HG03280 (cell line): ENCODE measurements around the gene LRRC37B.
"Not testable (repeated sequence)": the region's sequence is repeated elsewhere in the genome, so short reads cannot be mapped to it uniquely, and the experiment has no call there.

Experiments
- ATAC-seq: cut with Tn5 transposase; IDR thresholded peaks from one replicate; pipeline ENCODE4 v1.9.1; 2021; ENCODE audit warnings: mild to moderate bottlenecking, moderate library complexity; ENCODE audit not compliant: unreplicated experiment

The LRRC37B gene

DNA sequence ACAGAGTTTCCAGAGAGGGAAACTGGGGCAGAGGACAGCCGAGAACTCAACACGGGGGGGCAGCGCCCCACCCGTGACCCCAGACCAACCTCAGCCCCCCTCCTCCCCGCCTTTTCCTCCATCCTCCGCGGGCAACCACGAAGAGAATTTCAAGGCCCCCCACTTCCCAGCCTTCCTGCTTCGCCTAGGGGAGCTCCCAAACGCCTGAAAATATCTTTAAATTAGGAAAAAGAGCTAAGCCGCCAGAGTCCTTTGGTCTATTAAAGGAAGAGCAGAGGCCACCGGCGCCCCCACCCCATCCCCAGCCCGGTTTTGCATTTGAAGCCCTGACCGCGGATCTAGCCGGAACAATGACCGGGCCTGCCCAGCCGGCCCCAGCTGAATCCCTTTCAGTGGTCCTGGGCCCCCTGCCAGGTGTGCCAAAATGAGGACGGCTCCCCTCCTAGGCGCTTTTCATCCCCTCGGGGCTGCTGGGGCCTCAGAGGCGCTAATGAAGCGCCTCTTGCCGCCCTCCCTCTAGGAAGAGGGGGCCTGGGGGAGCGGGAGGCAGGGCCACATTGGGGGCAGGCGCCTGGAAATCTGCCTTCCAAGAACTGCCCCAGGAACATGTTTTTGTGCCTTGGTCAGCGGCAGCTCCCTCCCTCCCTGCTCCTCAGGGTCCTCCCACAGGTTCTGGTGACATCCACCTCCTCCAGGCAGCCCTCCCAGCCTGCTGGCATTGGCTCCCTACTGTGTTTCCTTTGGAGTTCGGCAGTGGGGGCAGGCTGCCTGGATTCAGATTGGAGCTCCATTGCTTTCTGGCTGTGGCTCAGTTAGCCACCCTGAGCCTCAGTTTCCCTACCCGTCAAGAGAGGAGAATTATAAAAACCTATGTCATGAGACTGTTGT is 78.0 kb downstream of the LRRC37B start:
- ATAC-seq, result not testable (repeated sequence)

GRCh38 chr17:32086833-32087232 is 79.7 kb downstream of the LRRC37B start:
- ATAC-seq, result not testable (repeated sequence)

DNA sequence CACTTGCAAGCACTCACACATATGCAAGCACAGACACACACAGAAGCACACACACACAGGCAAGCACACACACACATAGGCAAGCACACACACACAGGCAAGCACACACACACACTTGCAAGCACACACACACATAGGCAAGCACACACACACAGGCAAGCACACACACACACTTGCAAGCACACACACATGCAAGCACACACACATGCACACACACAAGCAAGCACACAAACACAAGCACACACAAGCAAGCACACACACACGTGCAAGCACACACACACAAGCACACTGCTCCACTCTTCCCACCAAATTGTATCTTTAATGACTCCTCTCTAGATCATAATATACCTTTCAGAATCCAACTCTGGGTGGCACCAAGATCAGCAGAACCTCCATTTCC is 84.9 kb downstream of the LRRC37B start:
- not testable (repeated sequence) for ATAC-seq

DNA sequence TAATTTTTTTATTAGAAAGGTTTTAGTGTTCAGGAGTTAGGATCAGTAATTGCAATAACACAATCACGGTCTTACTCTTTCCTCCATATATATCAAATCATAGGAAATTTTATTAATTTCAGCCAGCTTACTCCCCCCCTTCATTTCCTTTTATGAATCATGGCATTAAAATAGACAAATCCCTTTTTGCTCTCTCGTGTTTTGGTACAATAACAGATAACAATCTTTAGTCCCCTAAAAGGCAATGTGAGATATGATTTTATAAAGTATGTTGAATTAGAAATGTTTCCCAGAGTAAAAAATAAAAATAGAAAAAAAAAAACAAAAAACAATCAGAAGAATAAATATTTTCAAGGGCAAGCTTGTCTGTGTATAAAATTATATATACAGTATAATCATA is 92.5 kb downstream of the LRRC37B start:
- no peak for ATAC-seq

GRCh38 chr17:32100323-32100722 is 93.1 kb downstream of the LRRC37B start:
- ATAC-seq, result not testable (repeated sequence)

- no peak for ATAC-seq
Observed at GRCh38 chr17:32100971-32101631, 93.9 kb downstream of the LRRC37B start.

DNA sequence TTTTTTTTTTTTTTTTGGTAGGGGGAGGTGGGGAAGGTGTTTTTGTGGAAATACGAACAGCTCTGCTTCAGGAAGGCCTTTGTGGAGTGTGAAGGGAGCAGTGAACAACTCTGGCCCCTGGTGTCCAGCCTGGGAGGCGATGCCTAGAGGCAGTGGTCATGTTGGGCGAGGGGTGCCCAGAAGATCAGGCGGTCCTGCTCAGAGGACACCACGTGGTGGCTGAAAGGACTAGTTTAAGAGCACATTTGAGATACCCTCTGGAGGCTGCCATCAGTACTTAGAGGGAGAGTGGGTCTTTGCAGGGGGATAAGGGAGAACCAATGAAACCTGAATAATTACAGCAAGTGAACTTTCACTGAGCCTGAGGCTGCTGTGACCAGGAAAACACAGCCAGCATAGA is 95.0 kb downstream of the LRRC37B start:
- no peak for ATAC-seq

DNA sequence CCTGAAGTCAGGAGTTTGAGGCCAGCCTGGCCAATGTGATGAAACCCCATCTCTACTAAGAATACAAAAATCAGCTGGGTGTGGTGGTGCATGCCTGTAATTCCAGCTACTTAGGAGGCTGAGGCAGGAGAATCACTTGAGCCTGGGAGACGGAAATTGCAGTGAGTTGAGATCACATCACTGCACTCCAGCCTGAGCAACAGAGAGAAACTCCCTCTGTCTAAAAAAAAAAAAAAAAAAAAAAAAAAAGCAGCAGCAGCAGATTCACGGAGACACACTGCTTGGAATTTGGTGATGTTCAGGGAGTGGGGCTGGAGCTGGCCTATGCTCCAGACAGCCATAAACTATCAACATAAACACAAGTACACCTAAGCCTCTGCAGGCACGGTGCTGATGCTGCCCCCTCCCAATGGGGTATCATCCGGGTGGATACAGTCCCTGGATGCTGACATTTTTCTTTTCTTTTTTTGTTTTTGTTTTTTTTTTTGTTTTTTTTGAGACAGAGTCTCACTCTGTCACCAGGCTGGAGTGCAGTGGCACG is 95.5 kb downstream of the LRRC37B start:
- no peak for ATAC-seq
